ENCODE measurements around the gene YLPM1.

DNA sequence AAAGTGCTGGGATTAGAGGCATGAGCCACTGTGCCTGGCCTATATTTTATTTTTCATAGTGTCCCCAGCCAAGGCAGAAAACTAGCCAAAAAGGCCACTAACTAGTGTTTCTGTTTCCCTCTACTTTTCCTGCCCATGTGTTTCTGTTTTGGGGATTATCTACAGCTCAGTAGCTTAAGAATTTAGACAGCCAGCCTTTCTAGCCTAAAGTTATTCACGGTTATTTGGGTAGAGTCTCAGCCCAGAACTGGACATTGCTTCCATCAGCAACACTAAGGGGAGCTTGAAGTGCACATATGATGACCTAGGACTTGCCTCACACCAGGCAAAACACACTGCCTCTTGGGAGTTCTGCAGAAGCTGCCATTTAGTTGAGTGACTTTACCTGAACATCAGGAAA, 94.9 kb downstream of the YLPM1 start:
- TF ChIP-seq GATA2 (IDR thresholded peaks at IDR 0.05; ENCODE audit: low read depth, low read length) (no peak), GATA3 (IDR thresholded peaks at IDR 0.05; ENCODE audit: low read depth, low read length) (no peak)

Data from SH-SY5Y (cell line).